T follicular helper cell (primary cell): ENCODE measurements around the gene FAM227B.
"Not testable (repeated sequence)": the region's sequence is repeated elsewhere in the genome, so short reads cannot be mapped to it uniquely, and the experiment has no call there.

Experiments
- DNase-seq: peaks from one replicate; pipeline ENCODE4 v3.0.0-alpha.2; 2020; ENCODE audit warnings: low read depth

The FAM227B gene

GRCh38 chr15:49438962-49439631 lies 181.5 kb downstream of the FAM227B start:
- DNase-seq = no peak

GRCh38 chr15:49436751-49437150 lies 183.9 kb downstream of the FAM227B start:
- no peak for DNase-seq

GRCh38 chr15:49435174-49435573 lies 185.4 kb downstream of the FAM227B start:
- no peak for DNase-seq

- DNase-seq = no peak
Measured at GRCh38 chr15:49430046-49430445, 190.6 kb downstream of the FAM227B start.

- DNase-seq = no peak
Measured at GRCh38 chr15:49428409-49429095, 192.1 kb downstream of the FAM227B start.

GRCh38 chr15:49427372-49427771 lies 193.2 kb downstream of the FAM227B start:
- DNase-seq = no peak

- DNase-seq = no peak
Measured at GRCh38 chr15:49424954-49425353, 195.7 kb downstream of the FAM227B start.

GRCh38 chr15:49423901-49424550 lies 196.6 kb downstream of the FAM227B start:
- no peak for DNase-seq

- no peak for DNase-seq
Measured at GRCh38 chr15:49423021-49423420, 197.6 kb downstream of the FAM227B start, which contains the start of gene FGF7. TSS of gene FGF7 (plus strand) at chr15:49423242. CDS start at chr15:49424298, 1,056 bp downstream.

- DNase-seq = peak; percentile 5
Measured at GRCh38 chr15:49421991-49422390, 198.6 kb downstream of the FAM227B start.

GRCh38 chr15:49418811-49419210 lies 201.8 kb downstream of the FAM227B start:
- no peak for DNase-seq

GRCh38 chr15:49415638-49416037 lies 205.0 kb downstream of the FAM227B start:
- DNase-seq = no peak

GRCh38 chr15:49415149-49415548 lies 205.5 kb downstream of the FAM227B start:
- DNase-seq = no peak

- DNase-seq = no peak
Measured at GRCh38 chr15:49412797-49413196, 207.8 kb downstream of the FAM227B start.

GRCh38 chr15:49410641-49411040 lies 210.0 kb downstream of the FAM227B start:
- DNase-seq = no peak

- no peak for DNase-seq
Measured at GRCh38 chr15:49406352-49407118, 214.1 kb downstream of the FAM227B start.

- not testable (repeated sequence) for DNase-seq
Measured at GRCh38 chr15:49402515-49403296, 217.9 kb downstream of the FAM227B start.

GRCh38 chr15:49387471-49387870 lies 233.1 kb downstream of the FAM227B start:
- no peak for DNase-seq

- no peak for DNase-seq
Measured at GRCh38 chr15:49383266-49383665, 237.4 kb downstream of the FAM227B start.

GRCh38 chr15:49382394-49382793 lies 238.2 kb downstream of the FAM227B start:
- no peak for DNase-seq

- no peak for DNase-seq
Measured at GRCh38 chr15:49380912-49381311, 239.7 kb downstream of the FAM227B start.
